Lower leg skin (tissue), 4 donors: ENCODE measurements around the gene CIAO2A. TPM values are rescaled to one million over a fixed set of nuclear protein-coding genes. Genes with fewer than 3 reads are reported as not detected.

ENCODE experiments used
- DNase-seq, 2 donors: peaks; one replicate each; pipeline ENCODE4 v3.0.0-alpha.2; 2019; ENCODE audit warnings: low spot score in 2 of 2
- H3K4me3 ChIP-seq: fragments of 200-600 bp; sonication (generic); 2 replicates; pipeline ENCODE4 v1.5.1; 2017; ENCODE audit warnings: mild to moderate bottlenecking, low read depth; ENCODE audit not compliant: poor library complexity, severe bottlenecking
- CTCF ChIP-seq, 3 donors: fragments of 450-650 bp; IDR thresholded peaks; one replicate each; pipeline ENCODE4 v1.5.1; 2016; ENCODE audit warnings: antibody characterized with exemption in 3 of 3, mild to moderate bottlenecking in 3 of 3, moderate library complexity in 2 of 3
- POLR2A ChIP-seq, 2 donors: fragments of 450-650 bp; IDR thresholded peaks; one replicate each; pipeline ENCODE4 v1.6.1; 2016 to 2017; ENCODE audit warnings: antibody characterized with exemption in 2 of 2, mild to moderate bottlenecking in 1 of 2, moderate library complexity in 1 of 2
- WGBS, 2 donors: methylation state at CpG; one replicate each; pipeline ENCODE4 v1.1.5; 2018; 5-methylcytosine and 5-hydroxymethylcytosine counted together
- intact Hi-C: fragments of 100-400 bp; cut with DNase I; formaldehyde crosslinking; loops from one replicate; pipeline ENCODE4 v1.15.0; 2023; ENCODE audit warnings: low total_unique reads
- total RNA-seq, 4 donors: library from RNA; depleted of rRNA; stranded (reverse); fragments of >200 nt; gene quantifications; one replicate each; pipeline ENCODE4 v1.1.0, GENCODE V29; 2016

The CIAO2A gene
- total RNA-seq, 4 donors from 2014 or later, result 18.7 to 36.8 (median 30.7) TPM

- no peak for DNase-seq
- WGBS, 2 donors, result 3 to 4% methylated on average over 16 of the region's 16 CpGs
- TF ChIP-seq CTCF (IDR thresholded peaks at IDR 0.05) (no peak), POLR2A (IDR thresholded peaks at IDR 0.05) (no peak)
- intact Hi-C loops, result loop anchor here (10.0 kb wide), 1 partner anchor 58 kb away; the partner anchor contains the start of gene SNX22
- peak overlapping the region; percentile 83 for H3K4me3 ChIP-seq
These were observed 3.2 kb upstream of the CIAO2A start for GRCh38 chr15:64096668-64097384.

GRCh38 chr15:64095795-64096667 lies 2.4 kb upstream of the CIAO2A start, which contains the start of gene SNX1:
Gene SNX1 (plus strand): TSS chr15:64095982. CDS start chr15:64096014, 32 bp downstream.
- intact Hi-C loops, result loop anchor here (10.0 kb wide), 1 partner anchor 59 kb away; the partner anchor contains the start of gene SNX22
- no peak for TF ChIP-seq CTCF (IDR thresholded peaks at IDR 0.05)
- peak in 1 of 2 donors; percentile 92 for TF ChIP-seq POLR2A (IDR thresholded peaks at IDR 0.05)
- DNase-seq, result peak; percentile 94 to 98
- peak within 1 kb of the TSS; percentile 83 for H3K4me3 ChIP-seq
- 0 to 1% methylated on average over 65 to 66 of the region's 70 CpGs for WGBS, 2 donors

GRCh38 chr15:64095431-64095794 lies 1.8 kb upstream of the CIAO2A start:
- TF ChIP-seq CTCF (IDR thresholded peaks at IDR 0.05) (no peak), POLR2A (IDR thresholded peaks at IDR 0.05) (no peak)
- no peak overlapping the region for H3K4me3 ChIP-seq
- intact Hi-C loops, result loop anchor here (10.0 kb wide), 1 partner anchor 59 kb away; the partner anchor contains the start of gene SNX22
- no peak for DNase-seq
- 41 to 43% methylated on average over 4 of the region's 4 CpGs for WGBS, 2 donors

- H3K4me3 ChIP-seq, result peak overlapping the region; percentile 64
- no peak for DNase-seq
- intact Hi-C loops, result loop anchor here (10.0 kb wide), 1 partner anchor 62 kb away; the partner anchor contains the start of gene SNX22
- no peak for TF ChIP-seq CTCF (IDR thresholded peaks at IDR 0.05)
- TF ChIP-seq POLR2A (IDR thresholded peaks at IDR 0.05), result no peak
- WGBS, 2 donors, result 2 to 3% methylated on average over 22 of the region's 22 CpGs
These were observed 593 bp downstream of the CIAO2A start for GRCh38 chr15:64092864-64093626.

- TF ChIP-seq POLR2A (IDR thresholded peaks at IDR 0.05) (no peak), CTCF (IDR thresholded peaks at IDR 0.05) (no peak)
- intact Hi-C loops, result loop anchor here (10.0 kb wide), 1 partner anchor 63 kb away; the partner anchor contains the start of gene SNX22
- no peak for DNase-seq
- H3K4me3 ChIP-seq, result no peak overlapping the region
These were observed 1.4 kb downstream of the CIAO2A start for GRCh38 chr15:64092075-64092820.
